Calu3 (cell line): ENCODE data around the gene FSHB. TPM values are rescaled to one million over a fixed set of nuclear protein-coding genes. Genes with fewer than 3 reads are reported as not detected.
"Not testable (repeated sequence)": the region's sequence is repeated elsewhere in the genome, so short reads cannot be mapped to it uniquely, and the experiment has no call there.

Experiments
- BruUV-seq: library from RNA; stranded (reverse); fragments of 400-500 nt; replicated peaks from 2 replicates; lab custom pipeline; 2021; lab: Mats Ljungman, UMichigan
- CTCF ChIA-PET: fragments of 300-600 bp; sonication (Branson Sonifier 250); formaldehyde crosslinking; loops from one replicate; lab custom pipeline; 2022; ENCODE audit warnings: antibody characterized with exemption; lab: Charles Lee
- DNase-seq: peaks from one replicate; pipeline ENCODE4 v3.0.0; 2022
- H3K27ac Mint-ChIP-seq: one replicate; pipeline ENCODE4 v1.8.0; 2022; ENCODE audit warnings: mixed read lengths; ENCODE audit not compliant: unreplicated experiment
- H3K27me3 Mint-ChIP-seq: one replicate; pipeline ENCODE4 v1.8.0; 2022; ENCODE audit warnings: mixed read lengths; ENCODE audit not compliant: unreplicated experiment
- H3K36me3 Mint-ChIP-seq: one replicate; pipeline ENCODE4 v1.8.0; 2022; ENCODE audit warnings: mild to moderate bottlenecking, moderate library complexity, mixed read lengths; ENCODE audit not compliant: insufficient read depth, unreplicated experiment
- H3K4me1 Mint-ChIP-seq: one replicate; pipeline ENCODE4 v1.8.0; 2022; ENCODE audit warnings: mild to moderate bottlenecking, low read depth, mixed read lengths; ENCODE audit not compliant: unreplicated experiment
- H3K4me3 Mint-ChIP-seq: one replicate; pipeline ENCODE4 v1.8.0; 2022; ENCODE audit warnings: mild to moderate bottlenecking, low read depth, moderate library complexity, mixed read lengths; ENCODE audit not compliant: unreplicated experiment
- H3K9me3 Mint-ChIP-seq: one replicate; pipeline ENCODE4 v1.8.0; 2022; ENCODE audit warnings: low read depth, mixed read lengths; ENCODE audit not compliant: unreplicated experiment
- intact Hi-C: fragments of 100-400 bp; cut with micrococcal nuclease; formaldehyde crosslinking; loops from one replicate; pipeline ENCODE4 v1.10.0; 2022; ENCODE audit not compliant: unreplicated experiment
- total RNA-seq: library from RNA; stranded (reverse); gene quantifications from 2 replicates; pipeline ENCODE4 v1.2.3, GENCODE V29; 2022
- TF ChIP-seq, protein P1 (sequence below): fragments of 200-600 bp; IDR thresholded peaks from one replicate; pipeline ENCODE4 v1.8.0; 2022; ENCODE audit warnings: antibody characterized with exemption; ENCODE audit not compliant: unreplicated experiment

The FSHB gene
- total RNA-seq, 1 experiment from 2014 or later, result not detected

GRCh38 chr11:30197869-30198268, 32.9 kb upstream of the FSHB start:
- Mint-ChIP-seq H3K36me3 (no peaks in the 10 kb centered on the region), H3K27ac (no peak overlapping the region), H3K4me1 (no peaks in the 10 kb centered on the region), H3K4me3 (no peak overlapping the region), H3K9me3 (peaks cover 5% of the 10 kb centered on the region), H3K27me3 (no peaks in the 10 kb centered on the region)
- intact Hi-C loops, result loop anchor here (2.0 to 5.0 kb wide), 3 partner anchors 719 to 765 kb away; no protein-coding TSS in a partner anchor
- CTCF ChIA-PET, result no interaction called here
- no peak for DNase-seq
- TF ChIP-seq, protein P1, sequence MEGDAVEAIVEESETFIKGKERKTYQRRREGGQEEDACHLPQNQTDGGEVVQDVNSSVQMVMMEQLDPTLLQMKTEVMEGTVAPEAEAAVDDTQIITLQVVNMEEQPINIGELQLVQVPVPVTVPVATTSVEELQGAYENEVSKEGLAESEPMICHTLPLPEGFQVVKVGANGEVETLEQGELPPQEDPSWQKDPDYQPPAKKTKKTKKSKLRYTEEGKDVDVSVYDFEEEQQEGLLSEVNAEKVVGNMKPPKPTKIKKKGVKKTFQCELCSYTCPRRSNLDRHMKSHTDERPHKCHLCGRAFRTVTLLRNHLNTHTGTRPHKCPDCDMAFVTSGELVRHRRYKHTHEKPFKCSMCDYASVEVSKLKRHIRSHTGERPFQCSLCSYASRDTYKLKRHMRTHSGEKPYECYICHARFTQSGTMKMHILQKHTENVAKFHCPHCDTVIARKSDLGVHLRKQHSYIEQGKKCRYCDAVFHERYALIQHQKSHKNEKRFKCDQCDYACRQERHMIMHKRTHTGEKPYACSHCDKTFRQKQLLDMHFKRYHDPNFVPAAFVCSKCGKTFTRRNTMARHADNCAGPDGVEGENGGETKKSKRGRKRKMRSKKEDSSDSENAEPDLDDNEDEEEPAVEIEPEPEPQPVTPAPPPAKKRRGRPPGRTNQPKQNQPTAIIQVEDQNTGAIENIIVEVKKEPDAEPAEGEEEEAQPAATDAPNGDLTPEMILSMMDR, result no peak
- no TSS peak for BruUV-seq

GRCh38 chr11:30202989-30203388, 27.8 kb upstream of the FSHB start:
- H3K9me3 Mint-ChIP-seq, DNase-seq, H3K4me3 Mint-ChIP-seq, H3K27ac Mint-ChIP-seq, BruUV-seq, intact Hi-C loops, CTCF ChIA-PET, H3K4me1 Mint-ChIP-seq, H3K27me3 Mint-ChIP-seq, H3K36me3 Mint-ChIP-seq: not testable (repeated sequence)

DNA sequence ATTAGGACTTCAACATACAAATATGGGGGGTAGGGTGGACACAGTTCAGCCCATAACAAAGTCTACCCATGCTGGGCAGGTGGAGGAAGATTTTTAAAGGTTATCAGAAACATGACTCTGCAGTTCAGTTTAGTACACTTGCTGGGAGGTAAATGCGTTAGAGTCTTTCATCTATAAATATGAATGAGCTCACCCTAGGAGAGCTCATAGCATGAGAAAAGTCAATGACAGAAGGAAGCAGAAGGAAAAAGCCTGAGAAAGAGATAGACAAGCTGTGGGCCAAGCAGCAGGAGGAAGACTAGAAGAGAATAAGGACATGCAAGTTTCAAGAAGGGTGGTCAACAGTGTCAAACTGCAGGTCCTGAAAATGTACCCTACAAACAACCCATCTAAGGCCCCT, 27.0 kb upstream of the FSHB start:
- Mint-ChIP-seq H3K27ac (no peak overlapping the region), H3K4me1 (no peaks in the 10 kb centered on the region)
- TF ChIP-seq, protein P1, result no peak

GRCh38 chr11:30206249-30206996, 24.4 kb upstream of the FSHB start:
- BruUV-seq, result no TSS peak
- Mint-ChIP-seq H3K27ac (no peak overlapping the region), H3K4me3 (no peak overlapping the region), H3K9me3 (peaks cover 11% of the 10 kb centered on the region), H3K27me3 (no peaks in the 10 kb centered on the region), H3K36me3 (no peaks in the 10 kb centered on the region), H3K4me1 (no peaks in the 10 kb centered on the region)
- no peak for DNase-seq
- intact Hi-C loops, result no loop called here
- TF ChIP-seq, protein P1, result no peak
- CTCF ChIA-PET, result no interaction called here

More for the DNA sequence above, 27.0 kb upstream of the FSHB start:
- Mint-ChIP-seq H3K36me3 (no peaks in the 10 kb centered on the region), H3K4me3 (no peak overlapping the region), H3K27me3 (no peaks in the 10 kb centered on the region), H3K9me3 (peaks cover 8% of the 10 kb centered on the region)
- intact Hi-C loops, result no loop called here
- BruUV-seq, result no TSS peak
- no peak for DNase-seq
- CTCF ChIA-PET, result interaction anchor here (0.6 kb wide), 1 partner anchor 1711 kb away, joined by 3 read pairs; no protein-coding TSS in a partner anchor

GRCh38 chr11:30210357-30210756, 20.5 kb upstream of the FSHB start:
- Mint-ChIP-seq H3K4me1 (no peaks in the 10 kb centered on the region), H3K36me3 (no peaks in the 10 kb centered on the region), H3K4me3 (no peak overlapping the region), H3K27ac (no peak overlapping the region), H3K27me3 (no peaks in the 10 kb centered on the region), H3K9me3 (peaks cover 6% of the 10 kb centered on the region)
- BruUV-seq, result no TSS peak
- TF ChIP-seq, protein P1, result no peak
- CTCF ChIA-PET, result no interaction called here
- intact Hi-C loops, result no loop called here
- no peak for DNase-seq
